ENCODE data around the gene BUB1.
"Not testable (repeated sequence)": the region's sequence is repeated elsewhere in the genome, so short reads cannot be mapped to it uniquely, and the experiment has no call there.

Gene BUB1

DNA sequence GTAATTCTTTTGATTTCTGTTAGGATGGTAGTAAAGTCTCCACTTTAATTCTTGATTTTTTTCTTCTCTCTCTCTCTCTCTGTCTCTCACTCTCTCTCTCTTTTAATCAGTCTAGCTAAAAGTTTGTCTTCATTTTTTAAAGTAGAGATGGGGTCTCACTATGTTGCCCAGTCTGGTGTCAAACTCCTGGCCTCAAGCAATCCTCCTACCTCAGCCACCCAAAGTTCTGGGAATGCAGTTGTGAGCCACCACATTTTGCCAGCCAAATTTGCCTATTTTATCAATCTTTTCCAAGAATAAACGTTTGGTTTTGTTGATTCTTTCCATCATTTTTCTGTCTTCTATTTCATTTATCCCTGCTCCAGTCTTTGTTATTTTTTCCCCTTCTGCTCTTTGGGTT is 30.6 kb upstream of the BUB1 start:
- Histone ChIP-seq H3K36me3 (replicated peaks) (no peaks in the 10 kb centered on the region), H3K4me3 (no peak overlapping the region), H3K27me3 (ENCODE audit: low read depth) (peaks cover 4% of the 10 kb centered on the region; the same call in 1 of the 2 replicates), H3K9me3 (no peaks in the 10 kb centered on the region), H3K4me1 (peaks cover 9% of the 10 kb centered on the region)
- in situ Hi-C loops (cut with MboI; ENCODE audit: low sequenced_read_pairs), result no loop called here
- DNase-seq (ENCODE audit: low spot score in 2 of 2), result no peak

DNA sequence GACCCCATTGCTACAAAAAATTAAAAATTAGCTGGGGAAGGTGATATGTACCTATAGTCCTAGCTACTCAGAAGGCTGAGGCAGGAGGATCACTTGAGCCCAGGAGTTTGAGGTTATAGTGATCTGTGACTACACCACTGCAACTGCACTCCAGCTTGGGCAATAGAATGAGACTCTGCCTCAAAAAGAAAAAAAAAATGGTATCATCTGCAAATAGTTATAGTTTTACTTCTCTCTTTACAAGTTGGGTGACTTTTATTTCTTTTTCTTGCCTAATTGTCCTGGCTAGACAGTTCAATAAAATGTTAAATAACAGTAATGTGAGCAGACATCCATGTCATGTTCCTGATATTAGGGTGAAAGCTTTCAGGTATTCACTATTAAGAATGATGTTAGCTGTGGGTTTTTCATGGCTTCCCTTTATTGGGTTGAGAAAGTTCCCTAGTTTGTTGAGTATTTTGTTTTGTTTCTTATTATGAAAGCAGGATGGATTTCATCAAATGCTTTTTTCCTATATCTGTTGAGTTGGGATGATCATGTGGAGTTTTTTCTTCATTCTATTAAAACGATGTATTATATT is 29.6 kb upstream of the BUB1 start:
- Histone ChIP-seq H3K4me3 (no peak overlapping the region), H3K4me1 (peaks cover 14% of the 10 kb centered on the region), H3K27me3 (ENCODE audit: low read depth) (peaks cover 4% of the 10 kb centered on the region; the same call in 1 of the 2 replicates), H3K36me3 (replicated peaks) (no peaks in the 10 kb centered on the region), H3K9me3 (no peaks in the 10 kb centered on the region)
- no peak for DNase-seq (ENCODE audit: low spot score in 2 of 2)
- in situ Hi-C loops (cut with MboI; ENCODE audit: low sequenced_read_pairs), result no loop called here

DNA sequence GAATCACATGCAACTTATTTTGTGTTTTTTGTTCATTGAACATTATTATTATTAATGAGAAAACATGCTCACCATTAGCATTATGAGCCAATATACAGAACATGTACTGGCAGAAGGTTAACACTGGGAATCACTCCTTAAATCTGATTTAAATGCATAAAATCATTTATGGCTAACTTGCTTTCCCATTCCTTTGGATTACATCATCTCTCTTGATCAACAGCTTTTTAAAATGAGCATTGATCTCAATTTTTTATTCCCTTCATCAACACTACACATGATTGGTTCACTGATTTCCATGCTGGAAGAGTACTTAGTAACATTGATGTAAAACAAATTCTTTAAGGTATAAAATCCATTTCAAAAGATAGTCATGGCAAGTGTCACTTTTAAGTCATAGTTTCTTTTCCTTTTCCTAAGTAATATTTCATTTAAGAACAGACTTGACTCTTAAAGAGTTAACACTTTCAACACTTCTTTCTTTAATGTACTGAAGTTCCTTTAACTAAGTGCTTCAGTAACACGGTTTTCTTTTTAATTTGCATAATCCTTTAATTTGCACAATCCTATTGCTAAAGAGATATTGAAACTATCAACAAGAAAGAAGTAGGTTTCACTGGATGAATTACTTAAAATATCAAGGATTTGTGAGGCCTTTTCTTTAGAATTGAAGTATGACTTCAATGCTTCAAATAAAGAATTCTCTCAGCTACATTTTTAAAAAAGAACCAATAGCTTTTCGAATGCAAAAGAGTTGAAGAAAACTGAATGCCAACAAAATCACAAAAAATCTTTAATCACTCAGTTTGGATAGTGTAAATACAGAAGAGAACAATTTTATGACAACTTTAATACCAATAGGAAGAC is 24.9 kb upstream of the BUB1 start:
- H3K4me3 ChIP-seq, result no peak overlapping the region
- H3K9me3 ChIP-seq, result no peaks in the 10 kb centered on the region
- H3K4me1 ChIP-seq, result peaks cover 29% of the 10 kb centered on the region
- no peaks in the 10 kb centered on the region for H3K36me3 ChIP-seq (replicated peaks)
- in situ Hi-C loops (cut with MboI; ENCODE audit: low sequenced_read_pairs), result no loop called here
- DNase-seq (ENCODE audit: low spot score in 2 of 2), result peak in 1 of 2 experiments; percentile 93
- H3K27me3 ChIP-seq (ENCODE audit: low read depth), result no peaks in the 10 kb centered on the region

DNA sequence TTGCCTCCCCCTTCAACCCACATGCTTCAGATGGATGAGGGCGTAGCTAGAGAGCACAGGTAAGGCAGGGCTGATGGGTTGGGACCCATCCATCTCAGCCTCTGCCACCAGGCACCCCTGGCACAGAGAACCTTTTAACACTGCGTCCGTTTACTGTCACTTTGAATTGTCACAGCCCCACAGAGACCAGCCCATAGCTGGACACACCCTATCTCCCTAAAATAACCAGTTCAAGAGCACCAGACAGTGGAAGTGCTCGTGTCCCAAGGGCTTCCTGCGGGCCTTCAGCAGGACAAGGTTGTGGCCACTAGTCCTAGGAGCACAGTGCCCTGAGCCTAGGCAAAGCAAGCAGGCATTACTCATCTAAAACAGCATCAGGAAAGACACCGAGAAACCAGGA is 20.4 kb upstream of the BUB1 start:
- in situ Hi-C loops (cut with MboI; ENCODE audit: low sequenced_read_pairs); H3K27me3 ChIP-seq (ENCODE audit: low read depth); DNase-seq (ENCODE audit: low spot score in 2 of 2); H3K36me3 ChIP-seq (replicated peaks); H3K4me3 ChIP-seq; H3K9me3 ChIP-seq: not testable (repeated sequence)
- peaks cover 28% of the 10 kb centered on the region for H3K4me1 ChIP-seq

DNA sequence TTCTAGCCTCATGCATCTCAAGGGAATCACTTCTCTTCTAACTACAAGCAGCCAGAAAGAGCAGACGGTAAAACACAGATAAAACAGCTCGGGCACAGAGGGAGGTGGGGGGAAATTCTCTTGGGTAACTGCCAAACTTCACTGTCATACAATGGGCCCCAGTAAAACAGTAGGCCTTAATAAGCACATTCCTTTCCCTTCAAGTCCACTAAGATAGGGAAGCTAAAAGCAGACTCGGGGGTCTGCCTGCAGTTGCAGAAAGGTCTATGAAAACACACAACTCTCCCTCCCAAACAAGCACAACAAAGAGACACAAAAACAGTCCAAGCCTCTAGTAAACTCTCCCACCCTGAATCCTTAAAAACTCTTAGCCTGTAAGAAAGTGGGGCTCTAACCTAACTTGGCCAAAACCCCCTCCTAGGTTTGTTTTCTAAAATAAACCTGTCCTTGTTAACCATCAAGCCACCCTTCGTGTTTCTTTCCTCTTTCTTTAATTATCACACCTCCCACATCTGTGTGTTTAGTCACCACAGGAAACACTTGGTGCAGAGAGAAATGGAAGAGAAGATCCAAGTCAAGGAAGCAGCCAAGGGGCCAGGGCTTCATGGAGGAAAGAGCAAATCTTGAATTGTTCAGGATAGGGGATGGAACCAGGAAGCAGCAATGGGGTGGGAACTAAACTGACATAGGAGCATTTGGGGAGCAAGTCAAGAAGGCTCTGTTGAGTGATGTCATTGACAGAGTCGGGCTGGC is 17.5 kb upstream of the BUB1 start:
- H3K9me3 ChIP-seq; in situ Hi-C loops (cut with MboI; ENCODE audit: low sequenced_read_pairs); H3K36me3 ChIP-seq (replicated peaks); H3K27me3 ChIP-seq (ENCODE audit: low read depth); H3K4me1 ChIP-seq; H3K4me3 ChIP-seq: not testable (repeated sequence)
- DNase-seq (ENCODE audit: low spot score in 2 of 2), result peak in 1 of 2 experiments; percentile 36

DNA sequence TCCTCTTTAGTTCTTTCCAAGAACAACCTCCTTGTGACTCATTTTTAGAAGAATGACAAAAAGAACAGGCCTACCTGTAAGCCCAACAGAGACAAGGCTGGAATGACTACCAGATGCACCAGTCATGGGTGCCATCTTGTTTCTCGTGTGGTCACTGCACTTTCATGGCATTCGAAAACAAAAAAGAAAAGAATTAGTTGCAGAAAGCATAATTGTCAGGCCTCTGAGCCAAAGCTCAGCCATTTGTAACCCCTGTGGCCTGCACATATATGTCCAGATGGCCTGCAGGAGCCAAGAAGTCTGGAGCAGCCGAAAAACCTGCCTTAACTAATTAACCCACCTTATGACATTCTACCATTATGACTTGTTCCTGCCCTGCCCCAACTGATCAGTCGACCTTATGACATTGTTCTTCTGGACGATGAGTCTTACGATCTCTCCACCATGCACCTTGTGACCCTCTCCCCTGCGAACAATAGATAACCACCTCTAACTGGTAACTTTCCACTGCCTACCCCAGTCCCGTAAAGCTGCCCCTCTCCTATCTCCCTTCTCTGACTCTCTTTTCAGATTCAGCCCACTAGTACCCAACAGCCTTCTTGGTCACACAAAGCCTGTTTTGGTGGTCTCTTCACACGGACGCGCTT is 13.9 kb upstream of the BUB1 start:
- in situ Hi-C loops (cut with MboI; ENCODE audit: low sequenced_read_pairs), result no loop called here
- peaks cover 27% of the 10 kb centered on the region for H3K4me1 ChIP-seq
- peaks cover 6% of the 10 kb centered on the region for H3K9me3 ChIP-seq
- no peak for DNase-seq (ENCODE audit: low spot score in 2 of 2)
- H3K36me3 ChIP-seq (replicated peaks), result no peaks in the 10 kb centered on the region
- no peaks in the 10 kb centered on the region for H3K27me3 ChIP-seq (ENCODE audit: low read depth)
- H3K4me3 ChIP-seq, result no peak overlapping the region

DNA sequence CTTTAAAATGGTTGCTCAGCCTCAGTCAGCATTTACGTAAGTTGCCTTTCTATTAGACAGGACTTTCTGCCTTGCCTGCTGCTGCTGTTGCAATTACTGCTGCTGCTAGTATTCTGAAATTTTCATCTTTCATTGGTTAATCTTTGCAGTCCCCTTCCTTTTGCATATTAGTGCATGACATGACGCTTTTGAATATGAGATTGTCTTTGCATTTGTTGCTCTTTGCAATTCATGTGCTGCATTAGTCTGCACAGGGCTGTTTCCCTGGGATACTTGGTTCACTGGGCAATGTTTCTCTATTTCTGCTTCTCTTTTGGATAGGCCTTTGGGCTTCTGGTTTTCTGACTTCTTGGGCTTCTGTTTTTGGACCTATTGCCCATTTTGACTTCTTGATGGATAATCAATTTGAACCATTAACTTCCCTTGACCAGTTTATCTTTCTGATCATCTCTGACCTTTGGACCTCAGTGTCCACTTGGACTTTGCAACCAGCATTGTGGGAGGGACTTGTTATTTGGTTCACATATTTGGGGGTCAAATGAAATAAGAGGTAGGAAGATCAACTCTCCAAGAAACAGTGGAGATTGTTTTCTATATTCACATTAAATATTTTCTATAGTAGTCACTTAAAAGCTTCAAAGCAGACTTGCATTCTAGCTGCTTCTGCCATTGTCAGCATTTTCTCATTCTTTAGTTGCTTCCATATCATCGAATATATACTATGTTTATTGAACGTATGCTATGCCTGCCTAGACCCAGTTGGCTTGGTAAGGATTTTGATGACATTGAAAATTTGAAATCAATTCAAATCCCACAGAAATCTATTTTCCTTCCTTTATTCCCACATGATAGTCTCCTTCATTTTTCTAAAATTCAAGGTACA is 12.5 kb upstream of the BUB1 start:
- H3K4me1 ChIP-seq, result peaks cover 26% of the 10 kb centered on the region
- H3K36me3 ChIP-seq (replicated peaks), result no peaks in the 10 kb centered on the region
- no peaks in the 10 kb centered on the region for H3K27me3 ChIP-seq (ENCODE audit: low read depth)
- no peak for DNase-seq (ENCODE audit: low spot score in 2 of 2)
- in situ Hi-C loops (cut with MboI; ENCODE audit: low sequenced_read_pairs), result no loop called here
- H3K4me3 ChIP-seq, result no peak overlapping the region
- H3K9me3 ChIP-seq, result peaks cover 6% of the 10 kb centered on the region

DNA sequence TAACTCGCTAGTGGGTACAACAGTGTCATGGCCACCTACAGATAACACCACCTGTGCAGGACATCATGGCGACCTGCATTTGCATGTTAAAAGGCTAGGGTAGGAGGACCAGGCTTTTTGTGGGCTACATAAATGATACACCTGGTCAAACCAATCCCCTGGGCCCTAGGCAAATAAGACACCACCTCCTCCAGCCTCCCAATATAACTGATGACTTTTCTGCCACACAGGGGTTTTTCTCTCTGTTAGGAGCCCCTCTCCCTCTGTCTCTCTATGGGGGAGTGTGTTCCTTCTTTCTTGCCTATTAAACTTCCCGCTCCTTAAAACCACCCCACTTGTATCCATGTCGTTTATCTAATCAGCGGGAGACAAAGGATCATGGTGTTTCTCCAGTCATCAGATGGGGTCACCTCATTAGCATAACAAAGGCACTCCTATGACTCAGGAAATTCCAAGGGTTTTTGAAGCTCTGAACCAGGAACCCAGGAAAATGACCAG is 10.8 kb upstream of the BUB1 start:
- H3K4me1 ChIP-seq, result peaks cover 17% of the 10 kb centered on the region
- H3K9me3 ChIP-seq, result peaks cover 6% of the 10 kb centered on the region
- no peaks in the 10 kb centered on the region for H3K36me3 ChIP-seq (replicated peaks)
- peak; percentile 52 to 77 for DNase-seq (ENCODE audit: low spot score in 2 of 2)
- no peaks in the 10 kb centered on the region for H3K27me3 ChIP-seq (ENCODE audit: low read depth)
- no peak overlapping the region for H3K4me3 ChIP-seq
- in situ Hi-C loops (cut with MboI; ENCODE audit: low sequenced_read_pairs), result no loop called here

DNA sequence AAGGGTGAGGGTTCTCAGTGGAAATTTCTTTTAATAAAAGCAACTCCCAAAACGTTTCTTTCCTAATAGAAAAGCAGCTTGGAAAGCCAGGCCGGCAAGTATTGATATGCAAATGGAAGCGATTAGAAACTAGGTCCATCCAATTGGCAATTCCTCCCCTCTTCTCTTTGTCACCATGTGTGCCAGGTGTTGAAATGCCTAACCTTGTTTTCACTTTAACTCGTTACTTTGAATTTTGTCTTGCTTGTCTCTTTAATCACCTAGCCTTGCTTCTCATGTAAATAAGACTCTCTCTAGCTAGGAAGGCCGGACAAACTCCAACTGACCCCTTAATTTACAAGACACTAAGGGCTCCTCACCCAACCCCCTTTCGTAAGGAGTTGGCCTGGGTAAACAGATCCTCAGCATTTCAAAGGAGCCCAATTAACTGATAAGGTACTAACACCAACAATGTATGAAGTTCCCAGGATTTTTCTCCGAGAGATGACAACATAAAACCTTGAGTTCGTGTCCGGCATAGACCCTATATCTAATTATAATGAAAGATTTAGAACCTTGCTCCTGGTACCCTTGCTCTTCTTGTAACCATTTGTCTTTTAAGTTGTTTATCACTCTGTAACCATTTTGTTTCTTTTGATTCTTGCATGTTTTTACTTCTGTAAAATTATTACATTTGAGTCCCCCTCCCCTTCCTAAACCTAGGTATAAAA is 10.1 kb upstream of the BUB1 start:
- H3K36me3 ChIP-seq (replicated peaks); H3K27me3 ChIP-seq (ENCODE audit: low read depth); in situ Hi-C loops (cut with MboI; ENCODE audit: low sequenced_read_pairs); H3K4me3 ChIP-seq; H3K9me3 ChIP-seq: not testable (repeated sequence)
- DNase-seq (ENCODE audit: low spot score in 2 of 2), result peak; percentile 44 to 63
- peaks cover 22% of the 10 kb centered on the region for H3K4me1 ChIP-seq

DNA sequence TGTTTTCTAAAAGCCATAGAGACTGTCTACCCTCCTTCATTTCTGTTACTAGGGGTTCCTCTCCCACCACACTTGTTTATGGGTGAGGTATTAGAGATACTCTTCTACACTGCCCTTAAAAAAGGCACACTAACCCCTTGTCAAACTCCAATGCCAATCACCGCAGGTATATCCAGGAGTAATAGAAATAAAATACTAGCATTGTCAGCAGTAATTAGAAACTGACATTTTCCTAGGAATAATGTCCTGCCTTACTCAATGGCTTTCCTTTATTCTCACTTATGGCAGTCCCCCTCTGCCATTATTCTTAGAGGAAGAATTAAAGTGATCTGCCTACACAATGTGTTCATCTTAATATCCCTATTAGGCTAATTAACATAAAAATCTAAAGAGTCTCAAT is 5.0 kb upstream of the BUB1 start:
- Histone ChIP-seq H3K4me3 (no peak overlapping the region), H3K27me3 (ENCODE audit: low read depth) (no peaks in the 10 kb centered on the region), H3K4me1 (peaks cover 19% of the 10 kb centered on the region), H3K9me3 (peaks cover 6% of the 10 kb centered on the region), H3K36me3 (replicated peaks) (no peaks in the 10 kb centered on the region)
- DNase-seq (ENCODE audit: low spot score in 2 of 2), result no peak
- in situ Hi-C loops (cut with MboI; ENCODE audit: low sequenced_read_pairs), result no loop called here

DNA sequence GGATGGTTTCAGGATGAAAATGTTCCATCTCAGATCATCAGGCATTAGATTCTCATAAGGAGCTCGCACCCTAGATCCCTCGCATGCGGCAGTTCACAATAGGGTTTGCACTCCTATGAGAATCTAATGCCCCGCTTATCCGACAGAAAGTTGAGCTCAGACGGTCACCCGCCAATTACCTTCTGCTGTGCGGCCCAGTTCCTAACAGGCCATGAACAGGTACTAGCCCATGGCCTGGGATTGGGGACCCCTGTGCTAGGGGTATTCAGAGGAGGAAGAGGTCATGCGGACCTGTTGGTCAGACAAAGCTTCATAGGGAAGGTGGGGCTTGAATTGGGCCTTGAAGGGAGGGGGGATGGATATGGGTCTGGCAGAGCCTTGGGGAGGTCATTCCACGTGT is 4.4 kb upstream of the BUB1 start:
- Histone ChIP-seq H3K9me3 (peaks cover 3% of the 10 kb centered on the region), H3K4me3 (no peak overlapping the region), H3K36me3 (replicated peaks) (no peaks in the 10 kb centered on the region; the same call in 1 of the 2 replicates), H3K4me1 (peaks cover 19% of the 10 kb centered on the region), H3K27me3 (ENCODE audit: low read depth) (no peaks in the 10 kb centered on the region)
- no peak for DNase-seq (ENCODE audit: low spot score in 2 of 2)
- in situ Hi-C loops (cut with MboI; ENCODE audit: low sequenced_read_pairs), result no loop called here

DNA sequence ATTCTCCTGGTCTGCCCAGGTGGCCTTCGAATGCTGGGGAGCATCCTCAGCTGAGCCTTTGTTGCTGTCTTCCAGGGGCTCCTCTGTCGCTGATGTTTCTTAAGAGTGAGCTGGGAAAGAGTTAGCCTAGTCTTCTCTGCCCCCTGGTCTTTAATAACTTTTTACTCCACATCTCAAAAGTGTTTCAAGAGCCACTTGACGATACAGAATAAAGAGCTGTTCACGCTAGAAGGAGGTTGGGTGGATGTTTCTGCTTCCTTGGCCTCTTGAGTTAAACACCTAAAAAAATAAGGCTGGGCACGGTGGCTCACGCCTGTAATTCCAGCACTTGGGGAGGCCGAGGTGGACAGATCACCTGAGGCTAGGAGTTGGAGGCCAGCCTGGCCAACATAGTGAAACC is 2.8 kb upstream of the BUB1 start:
- Histone ChIP-seq H3K4me1 (peaks cover 19% of the 10 kb centered on the region), H3K27me3 (ENCODE audit: low read depth) (no peaks in the 10 kb centered on the region), H3K4me3 (no peak overlapping the region), H3K9me3 (no peaks in the 10 kb centered on the region), H3K36me3 (replicated peaks) (no peaks in the 10 kb centered on the region; the same call in none of the 2 replicates)
- DNase-seq (ENCODE audit: low spot score in 2 of 2), result no peak
- in situ Hi-C loops (cut with MboI; ENCODE audit: low sequenced_read_pairs), result no loop called here
